NCI-H446 (cell line): Measurements from ENCODE around the gene C1QTNF8.

Experiments used
- DNase-seq, 2 experiments: peaks; one replicate each; lab custom pipeline; 2025; lab: John Stamatoyannopoulos, UW

The C1QTNF8 gene

DNA sequence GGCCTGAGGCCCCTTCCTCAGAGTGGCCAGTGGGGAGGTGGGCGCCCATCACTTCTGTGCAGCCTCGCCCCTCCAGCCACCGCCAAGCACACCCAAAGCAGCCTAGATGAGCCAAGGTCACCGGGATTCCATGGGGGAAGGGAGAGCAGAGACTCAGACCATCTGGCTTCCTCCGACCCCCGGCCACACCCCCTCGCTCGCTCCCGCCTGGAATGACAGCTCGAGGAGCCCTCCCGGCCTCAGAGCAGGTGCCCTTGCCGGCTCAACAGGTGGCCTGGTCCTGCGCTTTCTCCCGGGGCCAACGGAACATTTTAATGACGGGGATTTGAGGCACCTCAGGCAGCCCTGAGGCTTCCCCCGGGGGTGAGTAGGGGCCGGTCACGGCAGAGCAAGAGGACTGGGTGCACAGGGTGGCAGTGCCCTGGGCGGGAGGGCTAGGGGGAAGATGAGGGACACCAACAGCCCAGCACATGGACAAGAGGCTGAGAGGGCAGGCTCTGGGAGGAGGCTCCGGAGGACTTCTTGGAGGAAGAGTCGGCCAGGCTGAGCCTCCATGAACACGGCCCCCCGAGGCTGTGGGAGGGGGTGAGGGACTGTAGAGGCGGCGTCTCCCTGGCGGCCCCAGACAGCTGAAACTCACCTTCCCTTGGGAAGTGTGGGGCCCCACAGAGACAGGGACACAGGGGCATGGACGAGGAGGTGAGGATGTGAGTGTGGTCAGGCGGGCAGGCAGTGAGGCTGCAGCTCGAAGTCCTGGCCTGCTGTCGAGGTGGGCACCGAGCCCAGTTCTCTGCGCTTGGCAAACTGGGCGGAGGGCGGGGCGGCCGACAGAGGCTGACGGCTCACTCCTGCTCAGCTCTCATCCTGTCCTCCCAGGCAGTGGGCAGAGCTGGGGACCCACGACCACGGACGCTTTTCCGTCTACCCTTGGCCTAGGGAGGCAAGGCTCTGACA is 12.5 kb upstream of the C1QTNF8 start:
- peak; percentile 41 to 69 for DNase-seq

DNA sequence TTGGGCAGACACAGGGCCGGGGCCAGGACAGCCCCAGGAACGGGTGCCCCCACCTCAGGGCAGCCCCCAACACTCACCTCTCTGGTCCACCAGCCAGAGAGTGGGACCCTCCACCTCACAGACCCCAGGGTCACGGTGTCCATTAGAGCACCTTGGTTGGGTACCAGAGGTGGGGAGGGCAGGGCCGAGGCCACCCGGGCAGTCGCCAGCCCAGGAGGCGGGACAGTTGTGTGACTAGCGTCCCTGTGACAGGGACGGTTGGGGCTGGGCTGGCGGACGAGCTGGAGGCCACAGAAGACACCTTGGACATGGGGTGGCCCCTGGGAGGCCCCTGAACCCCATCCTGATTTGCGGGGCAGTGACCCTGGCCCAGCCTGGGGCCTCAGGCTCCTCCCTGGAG is 11.7 kb upstream of the C1QTNF8 start:
- no peak for DNase-seq

DNA sequence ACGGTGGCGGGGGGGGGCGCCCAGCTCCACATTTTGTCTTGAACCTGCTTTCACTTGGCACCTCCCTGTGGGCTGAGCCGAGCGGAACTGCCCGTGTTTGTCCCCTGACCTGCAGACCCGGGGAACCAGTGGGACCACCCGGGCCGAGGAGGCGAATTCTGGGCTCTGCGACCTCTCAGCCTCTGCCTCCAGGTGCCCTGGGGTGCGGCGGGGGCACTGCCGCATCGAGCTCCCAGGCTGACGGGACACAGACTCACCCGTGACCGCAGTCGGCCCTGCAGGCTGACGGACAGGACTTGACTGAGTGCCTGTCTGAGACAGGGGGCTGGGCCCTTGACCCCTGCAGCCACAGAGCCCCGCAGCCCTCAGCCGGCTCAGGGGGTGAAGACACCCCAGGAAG is 11.1 kb upstream of the C1QTNF8 start:
- no peak for DNase-seq

DNA sequence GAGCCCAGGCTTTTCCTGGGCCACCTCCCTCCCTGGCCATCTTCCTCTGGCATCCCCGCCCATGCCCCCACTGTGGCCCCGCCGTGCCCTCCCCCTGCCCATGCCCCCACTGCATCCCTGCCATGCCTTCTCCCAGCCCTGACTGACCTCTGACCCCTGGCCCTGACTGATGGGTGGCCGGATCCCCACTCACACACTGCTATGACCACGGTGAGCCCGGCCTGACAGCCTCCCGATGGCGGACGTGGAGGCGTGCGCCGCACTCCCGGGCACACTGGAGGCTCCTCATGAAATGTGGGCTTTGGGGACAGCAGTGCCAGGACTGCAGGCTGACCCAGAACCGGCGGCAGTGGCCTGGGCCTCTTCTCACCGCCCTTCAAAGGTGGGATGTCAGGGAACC is 10.6 kb upstream of the C1QTNF8 start:
- DNase-seq, result no peak

DNA sequence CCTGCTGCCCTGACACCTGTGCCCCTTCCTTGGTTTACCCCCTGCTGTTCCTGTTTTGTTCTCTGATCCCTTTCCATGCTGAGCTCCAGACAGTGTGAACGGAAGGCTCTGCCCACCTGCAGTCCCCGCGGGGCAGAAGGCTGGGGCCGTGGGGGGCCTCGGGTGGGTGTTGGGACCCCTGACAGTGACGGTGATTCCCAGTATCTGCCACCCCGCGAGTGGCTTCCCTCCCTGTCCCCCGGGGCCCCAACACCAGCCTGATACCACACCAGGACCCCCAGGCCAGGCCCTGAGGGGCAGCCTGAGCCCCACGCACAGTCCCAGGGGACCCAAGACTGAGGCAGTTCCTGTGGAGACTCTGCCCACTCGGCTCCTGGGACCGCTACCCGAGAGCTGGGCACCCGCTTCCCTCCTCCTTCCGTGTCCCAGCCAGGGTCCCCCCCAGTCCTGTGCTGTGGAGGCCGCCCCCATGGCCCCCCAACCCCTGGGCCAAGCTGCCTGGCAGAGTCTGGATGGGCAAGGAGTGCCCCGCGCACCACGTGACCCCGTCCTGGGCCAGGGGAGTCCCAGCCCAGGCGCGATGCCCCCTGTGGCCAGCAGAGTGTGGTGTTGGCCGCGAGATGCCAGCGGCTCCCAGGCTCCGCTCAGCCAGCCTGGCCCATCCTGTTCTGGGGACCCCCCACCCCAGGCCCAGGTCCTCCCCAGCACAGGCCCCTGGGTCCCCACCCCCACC is 10.0 kb upstream of the C1QTNF8 start:
- peak in 1 of 2 experiments; percentile 62 for DNase-seq

DNA sequence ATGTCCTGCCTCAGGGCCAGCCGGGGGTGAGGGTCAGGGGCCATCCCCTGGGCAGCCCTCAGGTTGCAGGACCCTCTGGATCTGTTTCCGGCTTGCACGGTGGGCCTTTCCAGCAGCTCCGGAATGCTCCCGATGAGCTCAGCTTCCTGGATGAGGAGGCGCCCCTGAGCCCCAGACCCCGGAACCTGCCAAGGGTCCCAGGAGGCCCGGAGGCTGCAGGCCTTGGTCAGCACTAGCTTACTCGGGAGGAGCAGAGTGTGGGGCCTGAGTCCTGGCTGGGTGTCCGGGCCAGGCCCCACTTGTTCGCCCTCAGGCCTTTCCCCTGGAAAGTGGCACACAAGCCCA is 7.6 kb upstream of the C1QTNF8 start:
- DNase-seq, result no peak

DNA sequence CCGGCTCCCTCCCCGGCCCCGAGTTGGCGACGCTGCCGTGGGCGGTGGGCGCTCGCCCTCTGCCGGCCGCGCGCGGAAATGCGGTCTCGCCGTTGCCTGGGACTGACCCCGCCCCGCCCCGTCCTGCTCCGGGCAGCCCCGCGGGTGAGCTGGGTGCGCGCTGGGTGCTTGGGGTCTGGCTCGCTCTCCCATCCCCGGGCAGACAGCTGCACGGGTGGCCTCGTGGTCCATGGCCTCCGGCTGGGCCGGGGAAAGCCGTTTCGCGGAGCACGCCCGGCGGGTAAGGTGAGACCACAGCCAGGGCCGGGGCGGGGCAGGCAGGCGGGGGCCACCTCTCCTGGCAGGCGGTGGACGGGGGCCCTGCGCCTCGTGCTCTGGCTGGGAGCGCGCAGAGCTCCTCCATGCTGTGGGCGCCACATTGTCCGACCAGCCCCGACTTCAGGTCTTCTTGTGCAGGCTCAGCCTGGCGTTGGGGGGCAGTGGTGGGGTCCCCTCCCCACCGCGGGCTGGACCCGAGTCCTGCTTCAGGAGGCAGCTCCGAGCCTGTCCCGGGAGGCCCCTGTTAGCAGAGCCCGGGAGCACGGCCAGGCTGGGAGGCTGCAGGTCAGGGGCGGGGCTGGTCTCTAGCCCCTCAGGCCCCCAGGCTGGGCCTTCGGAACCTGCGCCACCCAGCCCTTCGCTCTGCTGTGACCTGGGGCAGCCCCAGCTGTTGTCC is 7.0 kb upstream of the C1QTNF8 start:
- DNase-seq, result peak in 1 of 2 experiments; percentile 16

DNA sequence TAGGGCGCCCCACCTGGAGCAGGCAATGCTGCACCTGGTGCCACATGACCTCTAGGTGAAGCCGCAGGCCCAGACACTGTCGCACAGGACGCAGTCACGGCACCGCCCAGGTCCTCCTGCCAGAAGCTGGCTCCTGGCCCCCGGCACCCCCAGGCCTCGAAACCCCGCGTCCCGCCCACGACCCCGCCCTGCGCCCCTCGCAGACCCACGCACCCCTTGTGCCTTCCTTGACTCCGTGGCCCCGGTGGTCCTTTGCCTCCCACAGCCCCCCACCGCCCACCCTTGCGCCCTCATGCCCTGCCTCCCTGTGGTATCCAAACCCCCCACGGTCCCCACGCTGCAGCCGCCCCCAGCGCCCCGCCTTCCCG is 6.3 kb upstream of the C1QTNF8 start:
- no peak for DNase-seq

DNA sequence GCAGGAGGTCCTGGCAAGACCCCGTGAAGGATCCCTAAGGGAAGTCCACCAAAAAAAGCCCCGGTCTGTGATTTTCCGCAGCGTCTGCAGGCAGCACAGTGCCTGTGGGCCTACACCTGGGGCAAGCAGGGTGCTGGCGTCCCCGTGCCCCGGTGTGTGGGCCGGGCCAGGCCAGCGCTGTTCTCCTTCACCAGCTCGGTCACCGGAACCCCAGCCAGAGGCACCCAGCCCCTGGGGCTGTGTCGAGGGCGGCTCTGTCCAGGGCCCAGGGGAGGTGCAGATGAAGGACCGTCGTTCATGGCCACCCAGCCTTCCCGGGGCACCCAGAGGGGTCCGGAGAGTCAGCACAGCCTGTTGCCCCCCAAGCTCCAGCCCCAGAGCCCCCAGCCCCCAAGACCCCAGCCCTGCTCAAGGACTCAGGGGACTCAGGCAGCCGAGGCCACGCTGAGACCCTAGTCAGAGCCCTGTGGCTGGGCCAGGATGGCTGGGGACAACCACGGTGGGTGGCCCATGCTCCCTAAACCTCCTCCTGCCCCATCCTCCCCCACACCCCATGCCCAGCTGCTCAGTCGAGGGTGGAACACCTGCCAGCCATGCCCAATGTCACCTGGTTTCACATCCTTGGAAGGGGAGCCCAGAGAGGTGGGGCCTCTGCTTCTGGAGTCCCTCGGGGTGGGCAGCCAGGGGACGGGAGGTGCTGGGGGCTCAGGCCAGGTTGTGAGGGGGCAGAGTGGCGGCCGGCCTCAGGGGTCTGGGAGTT is 5.7 kb upstream of the C1QTNF8 start:
- no peak for DNase-seq

DNA sequence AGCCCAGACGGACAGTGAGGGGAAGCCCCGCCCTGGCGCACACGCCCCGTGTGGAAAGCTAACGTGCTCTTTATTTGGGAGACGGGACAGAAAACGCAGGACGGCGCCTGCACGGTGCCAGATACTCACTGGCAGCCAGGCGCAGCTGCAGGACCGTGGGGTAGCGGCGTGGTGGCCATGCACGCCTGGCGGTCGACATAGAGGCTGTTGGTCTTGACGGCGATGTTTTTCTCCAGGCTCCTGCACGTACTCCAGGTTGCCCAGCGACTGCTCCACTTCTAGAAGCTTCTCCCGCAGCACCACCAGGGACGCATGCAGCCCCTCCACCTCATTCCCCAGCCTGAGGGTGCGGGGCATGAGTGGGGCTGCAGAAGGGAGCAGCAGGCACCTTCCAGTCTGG is 5.1 kb upstream of the C1QTNF8 start:
- no peak for DNase-seq

DNA sequence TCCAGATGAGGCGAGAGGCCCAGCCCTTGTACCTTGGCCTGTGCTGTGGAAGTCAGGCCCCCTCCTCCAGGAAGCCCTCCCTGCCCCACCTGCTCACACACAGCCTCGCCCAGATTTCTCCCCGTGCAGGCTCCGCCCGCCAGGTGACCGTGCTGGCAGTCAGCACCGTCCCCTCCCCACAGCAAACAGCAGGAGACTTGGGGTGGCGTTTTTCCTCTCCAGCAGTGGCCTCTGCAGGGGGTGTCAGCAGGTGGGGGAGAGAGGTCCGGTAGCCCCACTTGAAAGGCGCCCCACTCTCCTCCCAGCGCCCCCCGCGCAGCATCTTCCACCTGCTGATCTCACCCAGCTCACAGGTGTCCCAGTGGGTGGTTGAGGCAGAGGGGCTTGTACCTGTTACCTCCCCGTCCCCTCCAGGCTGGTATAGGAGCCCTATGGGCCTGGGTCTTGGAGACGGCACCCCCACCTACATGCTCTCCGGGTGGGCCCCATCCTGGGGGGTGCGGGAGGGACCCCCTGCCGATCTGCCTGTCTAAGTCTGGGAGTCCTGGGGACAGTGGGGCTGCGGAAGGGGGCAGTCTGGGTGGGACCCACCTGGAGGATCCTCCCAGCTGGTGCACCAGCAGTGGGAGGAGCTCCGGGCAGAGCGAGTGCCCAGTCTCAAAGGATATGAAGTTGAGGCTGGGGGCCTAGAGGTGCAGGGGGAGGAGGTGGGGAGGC is 4.2 kb upstream of the C1QTNF8 start:
- no peak for DNase-seq

DNA sequence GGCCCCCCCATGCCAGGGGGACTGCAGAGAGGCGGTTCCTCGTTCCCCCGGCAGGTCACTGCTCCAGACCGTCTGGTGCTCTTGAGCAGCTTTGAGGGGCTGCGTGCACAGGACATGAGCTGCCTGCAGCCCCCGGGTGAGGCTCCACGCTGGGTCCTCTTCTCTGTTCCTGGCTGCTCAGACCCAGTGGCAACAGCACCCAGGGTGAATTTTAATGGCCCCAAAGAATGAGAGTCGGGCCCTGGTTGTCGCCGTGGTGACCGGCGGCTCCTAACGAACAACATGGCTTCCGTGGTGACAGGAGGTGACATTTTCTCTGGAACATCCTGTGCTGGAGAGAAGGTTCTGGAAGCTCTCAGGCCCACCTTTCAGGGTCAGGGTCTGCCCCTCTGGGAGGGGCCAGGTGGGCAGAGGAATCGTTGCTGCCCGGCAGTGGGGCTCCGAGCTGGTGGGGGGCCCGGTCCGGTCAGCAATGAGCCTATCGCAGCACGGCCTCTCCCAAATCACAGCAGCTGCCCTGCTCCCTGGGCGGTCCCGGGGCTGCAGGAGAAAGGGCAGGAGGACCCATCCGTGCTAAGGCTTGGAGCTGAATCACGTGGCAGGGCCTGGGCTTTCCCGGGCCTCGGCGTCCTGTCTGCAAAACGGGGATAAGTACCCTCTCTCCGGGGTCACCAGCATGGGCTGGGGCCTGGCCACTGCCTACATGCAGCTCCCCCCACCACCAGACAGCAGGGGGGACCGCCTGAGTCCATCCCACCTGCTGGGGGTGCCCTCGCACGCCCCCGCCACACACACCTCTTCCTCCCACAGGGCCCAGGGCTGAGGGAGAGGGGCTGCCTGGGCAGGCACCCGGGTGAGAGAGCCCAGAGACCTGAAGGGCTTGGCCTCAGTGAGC is 3.4 kb upstream of the C1QTNF8 start:
- no peak for DNase-seq

DNA sequence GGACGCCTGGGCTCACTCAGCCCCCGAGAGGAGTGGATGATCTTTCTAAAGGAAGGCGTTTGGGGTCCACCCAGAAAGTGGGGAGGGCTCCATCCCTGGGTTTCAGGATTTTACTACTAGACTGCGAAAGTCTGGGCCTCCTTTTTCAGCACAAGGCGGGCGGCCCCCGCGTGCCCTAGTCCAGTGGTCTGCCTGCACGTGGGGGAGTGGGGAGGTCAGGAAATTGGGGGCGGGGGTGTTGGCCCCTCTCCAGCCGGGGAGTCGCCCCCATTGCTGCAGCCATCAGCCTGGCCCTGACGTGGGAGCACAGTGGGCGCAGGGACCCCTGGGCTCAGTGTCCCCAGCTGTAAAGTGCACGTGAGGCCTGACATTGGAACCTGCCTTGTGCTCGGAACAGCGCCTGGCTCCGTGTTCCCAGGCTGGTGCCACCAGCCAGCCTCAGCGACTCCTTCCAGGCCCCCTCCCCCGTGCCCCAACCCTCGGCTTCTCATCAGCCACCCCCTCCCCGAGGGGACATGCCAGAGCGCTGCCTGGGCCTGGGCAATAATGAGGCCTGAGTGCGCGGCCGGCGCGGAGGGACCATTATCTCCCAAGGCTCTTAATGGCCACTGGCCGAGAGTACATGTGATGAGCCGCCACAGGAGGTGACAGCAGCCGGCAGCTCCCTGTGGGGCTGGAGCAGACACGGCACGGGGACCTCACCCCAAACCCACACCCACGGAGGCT is 2.4 kb upstream of the C1QTNF8 start:
- DNase-seq, result no peak

DNA sequence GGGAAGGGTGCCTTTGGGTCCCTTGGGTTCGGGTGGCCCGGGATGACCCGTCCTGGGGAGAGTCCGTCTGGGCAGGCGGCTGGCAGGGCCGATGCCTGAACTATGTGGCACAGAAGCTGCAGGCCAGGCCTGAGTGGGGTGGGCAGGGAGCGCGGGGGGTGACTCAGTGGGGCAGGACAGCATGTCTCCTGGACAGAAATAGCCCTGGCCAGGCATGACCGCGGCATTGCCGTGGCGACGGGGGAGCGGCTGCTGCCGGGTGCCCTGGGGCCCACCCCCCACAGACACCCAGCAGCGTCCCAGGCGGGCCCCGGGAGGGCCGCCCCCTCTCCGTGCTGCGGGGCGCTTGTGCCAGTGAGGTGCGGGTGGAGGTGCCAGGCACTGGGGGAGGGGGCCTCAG is 1.8 kb upstream of the C1QTNF8 start:
- no peak for DNase-seq

DNA sequence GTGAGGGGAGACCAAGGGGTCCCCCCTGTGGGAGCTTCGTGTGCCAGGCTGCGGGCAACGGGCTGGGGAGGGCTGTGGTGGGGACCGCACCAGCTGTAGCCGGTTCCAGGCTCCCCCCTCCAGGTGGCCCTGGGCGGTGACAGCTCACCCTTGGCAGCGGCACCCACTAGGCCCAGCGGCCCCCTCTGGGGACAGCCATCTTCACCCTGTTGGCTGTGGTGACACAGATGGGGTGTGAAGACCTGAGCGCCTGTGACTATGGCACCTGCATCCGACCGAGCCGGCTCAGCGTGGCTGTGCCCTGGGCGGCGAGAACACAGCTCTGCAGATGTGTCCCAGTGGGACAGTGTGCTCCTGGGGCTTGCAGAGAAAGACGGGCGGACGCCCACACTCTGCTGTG is 1.1 kb upstream of the C1QTNF8 start:
- DNase-seq, result no peak

DNA sequence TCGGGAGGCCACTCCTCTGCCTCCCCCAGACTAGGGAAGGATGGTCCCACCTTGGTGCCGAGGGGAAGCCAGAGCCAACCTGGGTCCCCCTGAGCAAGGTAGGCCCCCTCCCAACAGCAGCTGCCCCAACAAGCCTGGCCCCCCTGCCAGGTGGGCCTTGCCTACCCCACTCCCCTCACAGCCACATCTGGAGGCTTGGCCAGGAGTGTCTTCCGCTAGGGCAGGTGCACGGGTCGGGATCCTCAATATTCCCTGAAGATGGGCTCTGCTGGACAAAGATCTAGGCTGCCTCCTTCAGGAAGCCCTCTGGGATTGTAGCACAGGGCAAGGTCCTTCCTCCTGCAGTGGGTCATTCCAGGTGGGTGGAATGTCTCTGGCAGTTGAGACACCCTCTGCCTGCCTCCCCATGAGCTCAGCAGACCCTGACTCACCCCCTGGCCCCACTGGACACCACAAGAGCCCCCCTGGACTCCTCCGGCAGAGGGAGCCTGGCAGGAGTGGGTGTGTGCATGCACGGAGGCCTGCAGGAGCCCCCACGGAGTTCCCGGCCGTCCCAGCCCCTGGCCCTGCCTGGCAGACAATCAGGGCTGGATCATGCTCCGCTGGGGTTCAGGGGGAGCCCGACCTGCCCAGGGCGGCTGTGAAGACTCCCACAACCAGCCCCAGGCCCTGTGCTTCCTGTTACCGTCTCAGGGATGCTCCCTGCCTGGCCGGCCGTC is 435 bp downstream of the C1QTNF8 start:
- DNase-seq, result no peak

DNA sequence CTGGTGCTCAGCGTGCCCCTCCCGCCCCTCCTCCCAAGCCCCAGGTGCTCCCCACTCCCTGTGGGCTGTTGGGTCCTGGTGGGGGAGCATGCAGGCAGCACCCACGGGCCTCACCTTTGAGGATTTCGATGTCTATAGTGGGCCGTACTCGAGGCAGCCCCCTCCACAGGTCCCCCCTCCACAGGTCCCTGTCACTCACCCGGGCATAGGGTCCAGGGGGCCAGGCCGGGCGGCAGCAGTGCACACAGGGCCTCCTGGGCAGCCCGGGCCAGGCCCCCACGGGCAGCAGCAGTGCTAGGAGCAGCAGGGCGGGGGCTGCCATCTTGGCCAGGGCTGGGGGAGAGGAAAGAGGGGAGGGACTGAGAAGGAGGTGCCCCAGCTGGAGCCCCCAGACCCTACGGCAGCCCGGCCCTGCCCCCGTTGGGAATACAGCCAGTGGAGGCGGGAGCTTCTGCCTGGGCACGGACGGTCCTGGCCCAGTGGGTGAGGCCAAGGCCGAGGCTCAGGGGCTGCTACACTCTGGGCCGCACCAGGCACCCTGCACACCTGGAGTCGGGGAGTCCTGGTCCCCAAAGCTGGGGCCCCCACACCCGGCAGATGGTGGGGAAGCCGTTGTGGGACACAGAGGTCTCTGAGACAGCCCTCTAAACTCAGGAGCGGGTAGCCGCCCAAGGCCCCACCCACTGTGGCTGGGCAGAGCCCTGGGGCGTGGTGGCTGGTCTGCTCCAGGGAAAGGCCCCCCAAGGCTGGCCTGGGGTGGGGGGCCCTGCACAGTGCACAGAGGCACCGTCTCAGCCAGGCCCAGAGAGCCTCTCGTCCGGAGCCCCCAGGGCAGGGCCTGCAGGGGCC is 1.2 kb downstream of the C1QTNF8 start:
- DNase-seq, result no peak

DNA sequence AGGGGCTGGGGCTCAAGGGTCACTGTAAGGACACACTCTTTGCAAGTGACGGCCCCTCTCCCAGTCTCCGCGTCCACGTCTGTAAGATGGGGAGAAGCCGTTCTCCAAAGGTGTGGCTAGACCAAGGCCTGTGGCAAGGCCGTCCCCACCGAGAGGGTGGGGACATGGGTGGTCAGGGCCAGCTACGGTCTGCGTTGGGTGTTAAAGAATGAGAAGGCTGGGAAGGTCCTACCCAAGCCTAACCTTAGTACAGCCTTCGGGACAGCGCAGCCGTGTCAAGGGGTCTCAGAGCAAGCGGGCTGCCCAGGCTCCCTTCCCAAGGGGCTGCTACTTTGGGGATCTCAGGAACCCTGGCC is 1.9 kb downstream of the C1QTNF8 start:
- DNase-seq, result no peak
